HepG2 (cell line): ENCODE results near the gene DOCK4. TPM values are rescaled to one million over a fixed set of nuclear protein-coding genes. Genes with fewer than 3 reads are reported as not detected.

Experiments
- GLMP ChIP-seq: sonication (generic); formaldehyde crosslinking; IDR thresholded peaks from 2 replicates; pipeline ENCODE4 v1.9.0; 2021; ENCODE audit warnings: missing genetic modification reagents, mild to moderate bottlenecking, borderline replicate concordance
- KDM3A ChIP-seq: IDR thresholded peaks from 2 replicates; pipeline ENCODE4 v1.6.1; 2018; ENCODE audit warnings: low read depth, missing compliant biosample characterization
- NR2F2 ChIP-seq: IDR thresholded peaks from 2 replicates; pipeline ENCODE4 v1.6.1; 2012; ENCODE audit warnings: low read depth, inconsistent platforms, borderline replicate concordance
- PTBP1 ChIP-seq: fragments of 200-400 bp; formaldehyde crosslinking; IDR thresholded peaks from 2 replicates; pipeline ENCODE4 v1.6.1; 2018; ENCODE audit warnings: low read length, low read depth; ENCODE audit not compliant: poor library complexity, severe bottlenecking
- USF2 ChIP-seq, 2 experiments: sonication (generic) in 1 of 2; formaldehyde crosslinking in 1 of 2; IDR thresholded peaks; 2 replicates each; pipeline versions ENCODE4 v1.5.1 to v1.6.1; 2011 to 2020; ENCODE audit warnings: borderline replicate concordance in 1 of 2, low read depth in 1 of 2, low read length in 1 of 2, mild to moderate bottlenecking in 1 of 2, missing genetic modification reagents in 1 of 2, moderate library complexity in 1 of 2
- ZMAT3 ChIP-seq: sonication (generic); formaldehyde crosslinking; conservative IDR thresholded peaks from 2 replicates; pipeline ENCODE4 v1.7.0; 2021; ENCODE audit warnings: missing genetic modification reagents
- ZNF142 ChIP-seq: sonication (generic); formaldehyde crosslinking; IDR thresholded peaks from 2 replicates; pipeline ENCODE4 v1.4.0; 2020; ENCODE audit warnings: missing genetic modification reagents
- ZNF816 ChIP-seq: sonication (generic); formaldehyde crosslinking; IDR thresholded peaks from 2 replicates; pipeline ENCODE4 v1.8.0; 2022; ENCODE audit warnings: missing genetic modification reagents, mild to moderate bottlenecking, borderline replicate concordance
- polyA plus RNA-seq, 8 experiments: library from polyadenylated mRNA; depleted of rRNA in 3 of 8; stranded (reverse) in 7 of 8; unstranded in 1 of 8; fragments of >200 nt; fragmentation: Illumina TruSeq in 4 of 8; extraction: Trizol in 4 of 8; gene quantifications; 2 replicates each; pipeline versions ENCODE4 v1.2.1 to v1.2.3, GENCODE V29; 2011 to 2016; ENCODE audit warnings: low read depth in 4 of 8, missing spikeins in 1 of 8, mixed read lengths in 1 of 8; ENCODE audit not compliant: insufficient read depth in 1 of 8
- total RNA-seq, 5 experiments: library from RNA; depleted of rRNA; stranded (reverse); fragments of >200 nt; fragmentation: Illumina TruSeq; extraction: Trizol; gene quantifications; 2 replicates each; pipeline ENCODE4 v1.2.3, GENCODE V29; 2016; ENCODE audit warnings: low read depth in 1 of 5

Gene DOCK4
- total and polyA plus RNA-seq, 2 of the 13 experiments (the other 11 are each of a cell fraction or from before 2014, with no cell fraction given): 13.5 to 17.4 TPM

GRCh38 chr7:111919631-111920179 lies 286.5 kb downstream of the DOCK4 start (continued):
- TF ChIP-seq PTBP1 (no peak), NR2F2 (peak; percentile 21; the same call in 1 of the 2 replicates), KDM3A (no peak), ZMAT3 (no peak), ZNF142 (CRISPR knock-in tag) (no peak), USF2 (IDR thresholded peaks at IDR 0.05; ENCODE audit: low read depth, low read length) (no peak), USF2 (CRISPR knock-in tag; IDR thresholded peaks at IDR 0.05; ENCODE audit: borderline replicate concordance) (no peak), GLMP (CRISPR knock-in tag) (no peak), ZNF816 (CRISPR knock-in tag) (no peak)
